GM12873 (cell line): ENCODE data around the gene CFAP100.

ENCODE experiments used
- CTCF ChIP-seq: IDR thresholded peaks from 2 replicates; pipeline ENCODE4 v1.5.1; 2012; ENCODE audit warnings: low read depth, mild to moderate bottlenecking, moderate library complexity, low read length, control low read depth; ENCODE audit not compliant: insufficient read depth; ENCODE audit errors: missing control alignments

CFAP100 gene

GRCh38 chr3:126381966-126382365 is 12.7 kb upstream of the CFAP100 start:
- no peak for TF ChIP-seq CTCF

DNA sequence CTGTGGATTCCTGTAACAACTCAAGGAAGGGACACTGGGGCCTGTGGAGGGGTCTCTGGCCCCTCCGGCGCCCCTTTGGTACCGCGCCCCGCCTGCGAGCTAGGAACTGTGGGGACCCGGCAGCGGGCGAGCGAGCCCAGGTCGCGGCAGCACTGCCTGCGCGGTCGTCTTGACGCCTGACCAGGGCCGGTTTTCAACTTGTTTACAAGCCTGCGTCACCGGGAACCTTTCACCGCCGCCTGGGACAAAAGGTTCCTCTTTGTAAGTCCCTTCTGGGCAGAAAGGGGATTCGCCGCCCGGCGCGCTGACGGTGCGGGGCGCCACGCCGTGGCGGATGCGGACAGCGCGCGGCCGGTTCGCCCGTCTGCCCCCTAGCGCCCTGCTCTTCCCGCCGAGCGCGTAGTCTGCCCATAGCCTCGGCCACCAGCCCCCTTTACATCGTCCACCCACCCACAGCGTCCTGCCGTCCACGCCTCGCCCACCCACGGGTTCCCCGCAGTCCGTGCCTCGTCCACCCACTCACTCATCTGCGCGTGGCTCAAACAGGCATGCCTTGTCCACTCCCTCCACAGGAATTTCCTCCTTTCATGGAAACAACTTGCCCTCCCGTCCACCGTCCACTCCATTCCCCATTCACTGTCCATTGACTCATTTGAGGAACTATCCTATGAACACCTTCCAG is 5.5 kb upstream of the CFAP100 start:
- TF ChIP-seq CTCF: peak; percentile 87

DNA sequence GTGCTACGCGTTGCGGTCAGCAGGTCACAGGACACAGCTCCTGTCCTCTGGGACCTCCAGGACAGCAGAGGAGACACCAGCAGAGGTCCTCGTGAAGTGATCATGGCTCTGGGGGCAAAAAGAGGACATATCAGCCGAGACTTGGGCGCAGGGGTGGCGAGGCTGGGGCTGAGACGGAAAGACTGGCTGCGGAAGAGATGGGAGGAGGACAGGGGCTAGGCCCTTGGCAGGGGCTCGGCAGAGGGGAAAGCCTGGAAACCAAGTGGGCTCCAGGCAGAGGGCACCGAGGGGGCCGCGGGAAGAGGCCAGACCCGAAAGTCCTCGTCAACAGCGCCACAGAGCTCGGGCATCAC is 4.9 kb upstream of the CFAP100 start:
- no peak for TF ChIP-seq CTCF

DNA sequence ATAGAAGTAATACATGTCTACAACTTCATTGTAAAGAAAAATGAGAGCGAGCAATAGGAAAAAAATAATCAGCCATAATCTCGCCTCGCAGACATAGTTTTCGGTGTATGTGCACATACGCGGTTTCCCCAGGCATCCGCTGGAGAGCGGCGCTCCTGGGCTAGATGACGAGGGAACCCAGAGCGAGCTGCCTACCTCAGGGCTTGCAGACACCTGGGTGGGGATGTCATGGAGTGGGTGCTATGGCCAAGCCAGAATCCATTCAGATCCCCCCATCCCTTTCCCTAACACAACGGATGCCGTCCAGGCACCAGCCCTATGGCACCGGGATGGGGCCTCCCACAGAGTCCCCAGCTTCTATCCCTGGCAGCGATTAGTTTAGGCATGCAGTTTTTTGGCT is 4.5 kb upstream of the CFAP100 start:
- no peak for TF ChIP-seq CTCF

- no peak for TF ChIP-seq CTCF
Observed at GRCh38 chr3:126390751-126391150, 4.0 kb upstream of the CFAP100 start.

DNA sequence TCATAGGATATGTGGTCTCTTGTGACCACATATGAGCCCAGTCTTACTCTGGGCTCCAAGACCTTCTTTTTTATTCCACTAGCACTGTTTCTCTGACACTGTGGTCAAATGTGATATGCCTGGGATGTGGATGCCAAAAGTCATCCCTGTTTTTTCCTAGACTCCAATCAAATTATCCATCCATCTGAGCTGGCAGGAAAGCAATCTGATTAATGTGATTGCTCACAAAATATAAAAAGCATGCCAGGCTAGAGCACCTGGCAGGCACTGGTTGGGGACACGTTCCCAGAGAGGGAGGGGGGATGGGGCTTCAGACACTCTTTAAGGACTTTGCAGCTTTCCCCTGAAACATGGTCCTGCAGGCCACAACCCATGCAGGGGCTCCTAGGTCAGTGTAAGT is 3.1 kb upstream of the CFAP100 start:
- TF ChIP-seq CTCF: no peak

DNA sequence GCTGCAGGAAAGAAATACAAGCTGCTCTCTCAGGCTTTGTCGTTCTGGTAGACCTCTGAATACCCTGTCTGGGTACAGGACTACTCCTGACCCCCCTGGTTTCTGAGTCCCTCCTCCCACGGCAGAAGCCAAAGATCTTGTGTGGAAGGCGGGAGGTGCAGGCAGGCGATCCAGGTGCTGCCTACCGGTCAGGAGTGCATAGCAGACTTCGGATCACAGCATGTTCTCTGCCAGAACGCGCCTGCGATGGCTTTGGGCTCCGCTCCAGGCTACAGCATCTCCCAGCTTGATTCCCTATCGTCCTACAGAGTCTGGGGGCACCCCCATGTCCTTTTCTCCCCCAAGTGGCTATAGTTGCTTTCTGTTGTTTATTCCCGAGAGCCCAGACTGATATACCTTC is 2.5 kb upstream of the CFAP100 start:
- TF ChIP-seq CTCF: no peak
